Mesenchymal stem cell (in vitro differentiated cells and primary cell): ENCODE data around the gene KCND3.

ENCODE experiments used
- DNase-seq: peaks from one replicate; pipeline ENCODE4 v3.0.0-alpha.2; 2013
- H2AFZ ChIP-seq: one replicate; pipeline ENCODE4 v1.6.1; 2013; ENCODE audit warnings: low read depth, mild to moderate bottlenecking, control low read depth, inconsistent platforms, low read length, moderate library complexity
- H2AK5ac ChIP-seq: 2 replicates; pipeline ENCODE4 v1.6.1; 2013; ENCODE audit warnings: low read length, moderate library complexity, mild to moderate bottlenecking, inconsistent platforms; ENCODE audit not compliant: severe bottlenecking
- H2BK120ac ChIP-seq: one replicate; pipeline ENCODE4 v1.6.1; 2013; ENCODE audit warnings: low read depth, mild to moderate bottlenecking, inconsistent platforms, low read length, moderate library complexity
- H2BK12ac ChIP-seq, 2 experiments: one replicate each; pipeline ENCODE4 v1.6.1; 2013; ENCODE audit warnings: inconsistent platforms in 2 of 2, low read length in 2 of 2, mild to moderate bottlenecking in 2 of 2, moderate library complexity in 2 of 2, control low read depth in 1 of 2
- H2BK15ac ChIP-seq: one replicate; pipeline ENCODE4 v1.6.1; 2013; ENCODE audit warnings: mild to moderate bottlenecking, low read depth, inconsistent platforms; ENCODE audit not compliant: poor library complexity, severe bottlenecking
- H2BK5ac ChIP-seq: 2 replicates; pipeline ENCODE4 v1.6.1; 2013; ENCODE audit warnings: low read depth, mild to moderate bottlenecking, low read length, control low read depth, inconsistent platforms; ENCODE audit not compliant: poor library complexity, severe bottlenecking
- H3K14ac ChIP-seq, 2 experiments: one replicate each; pipeline ENCODE4 v1.6.1; 2013; ENCODE audit warnings: inconsistent platforms in 2 of 2, low read length in 2 of 2, control low read depth in 1 of 2, mild to moderate bottlenecking in 1 of 2, moderate library complexity in 1 of 2
- H3K18ac ChIP-seq, 2 experiments: one replicate each; pipeline ENCODE4 v1.6.1; 2013; ENCODE audit warnings: inconsistent platforms in 2 of 2, low read length in 2 of 2, control low read depth in 1 of 2, low read depth in 1 of 2, mild to moderate bottlenecking in 1 of 2
- H3K23ac ChIP-seq, 2 experiments: one replicate each; pipeline ENCODE4 v1.6.1; 2013; ENCODE audit warnings: inconsistent platforms in 2 of 2, low read length in 2 of 2, mild to moderate bottlenecking in 2 of 2, moderate library complexity in 2 of 2, control low read depth in 1 of 2
- H3K27ac ChIP-seq: 2 replicates; pipeline ENCODE4 v1.5.1; 2013; ENCODE audit warnings: mild to moderate bottlenecking, moderate library complexity, low read length, control low read depth, inconsistent platforms; ENCODE audit not compliant: poor library complexity, severe bottlenecking
- H3K27me3 ChIP-seq, 2 experiments: 2 replicates each; pipeline versions ENCODE4 v1.6.1 to v1.7.0; 2013; ENCODE audit warnings: low read length in 2 of 2, mild to moderate bottlenecking in 2 of 2, moderate library complexity in 2 of 2, control low read depth in 1 of 2, inconsistent platforms in 1 of 2; ENCODE audit not compliant: control insufficient read depth in 1 of 2, insufficient read depth in 1 of 2
- H3K36me3 ChIP-seq, 2 experiments: 2 replicates each; pipeline versions ENCODE4 v1.6.1 to v1.7.0; 2013; ENCODE audit warnings: low read length in 2 of 2, control low read depth in 1 of 2, inconsistent platforms in 1 of 2, low read depth in 1 of 2, mild to moderate bottlenecking in 1 of 2; ENCODE audit not compliant: insufficient read depth in 2 of 2, control insufficient read depth in 1 of 2
- H3K4ac ChIP-seq, 2 experiments: one replicate each; pipeline ENCODE4 v1.6.1; 2013; ENCODE audit warnings: inconsistent platforms in 2 of 2, low read length in 2 of 2, mild to moderate bottlenecking in 2 of 2, moderate library complexity in 2 of 2, control low read depth in 1 of 2, low read depth in 1 of 2
- H3K4me1 ChIP-seq: 2 replicates; pipeline ENCODE4 v1.6.1; 2013; ENCODE audit warnings: low read depth, low read length, control low read depth; ENCODE audit not compliant: control insufficient read depth, insufficient read depth
- H3K4me2 ChIP-seq: 2 replicates; pipeline ENCODE4 v1.6.1; 2013; ENCODE audit warnings: low read length, mild to moderate bottlenecking, inconsistent platforms; ENCODE audit not compliant: poor library complexity, severe bottlenecking
- H3K4me3 ChIP-seq, 2 experiments: 2 replicates each; pipeline versions ENCODE4 v1.5.1 to v1.7.0; 2013; ENCODE audit warnings: low read length in 2 of 2, mild to moderate bottlenecking in 2 of 2, control low read depth in 1 of 2, low read depth in 1 of 2; ENCODE audit not compliant: insufficient read depth in 1 of 2
- H3K79me1 ChIP-seq: replicated peaks from 2 replicates; pipeline ENCODE4 v1.6.1; 2013; ENCODE audit warnings: mild to moderate bottlenecking, control low read depth, low read length, inconsistent platforms; ENCODE audit not compliant: poor library complexity, severe bottlenecking
- H3K9ac ChIP-seq: 2 replicates; pipeline ENCODE4 v1.7.0; 2013; ENCODE audit warnings: mild to moderate bottlenecking, low read length, moderate library complexity
- H3K9me3 ChIP-seq: 2 replicates; pipeline ENCODE4 v1.7.0; 2013; ENCODE audit warnings: mild to moderate bottlenecking, low read length; ENCODE audit not compliant: control insufficient read depth
- H4K8ac ChIP-seq: one replicate; pipeline ENCODE4 v1.6.1; 2013; ENCODE audit warnings: inconsistent platforms, mild to moderate bottlenecking, low read length, moderate library complexity
- H4K91ac ChIP-seq: one replicate; pipeline ENCODE4 v1.6.1; 2013; ENCODE audit warnings: mild to moderate bottlenecking, low read length, inconsistent platforms
- WGBS: methylation state at CpG from one replicate; pipeline ENCODE4 v1.1.7; 2013; ENCODE audit warnings: mixed read lengths; 5-methylcytosine and 5-hydroxymethylcytosine counted together

The KCND3 gene

DNA sequence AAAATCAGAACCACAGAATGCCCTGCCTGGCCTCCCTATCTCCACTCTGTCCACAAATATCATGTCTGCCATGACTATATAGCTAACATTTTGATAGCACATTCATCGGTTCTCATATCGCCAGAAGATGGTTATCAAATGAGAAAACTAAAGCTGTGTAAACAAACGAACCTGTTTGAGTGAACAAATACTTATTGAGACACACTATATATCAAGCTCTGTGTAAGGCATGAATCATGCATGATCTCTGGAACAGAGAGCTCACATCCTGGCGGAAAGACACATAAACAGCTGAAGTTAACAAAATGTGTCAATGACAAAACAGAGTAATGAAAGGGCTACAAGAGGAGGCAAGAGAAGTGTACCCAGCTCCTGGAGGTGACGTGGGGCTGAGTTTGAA, 13.1 kb downstream of the KCND3 start:
- Histone ChIP-seq H2BK120ac (no peak overlapping the region), H4K8ac (no peak overlapping the region), H2AFZ (no peak overlapping the region), H2BK12ac (no peak overlapping the region), H4K91ac (no peak overlapping the region), H3K4me2 (no peak overlapping the region), H2BK5ac (no peak overlapping the region), H3K9me3 (no peaks in the 10 kb centered on the region), H3K4me3 (no peak overlapping the region), H2BK15ac (no peak overlapping the region), H3K36me3 (no peaks in the 10 kb centered on the region), H3K4me1 (no peaks in the 10 kb centered on the region), H3K9ac (no peak overlapping the region), H3K23ac (no peak overlapping the region), H3K27ac (no peak overlapping the region), H2AK5ac (no peak overlapping the region), H3K27me3 (peaks cover 0 to 47% of the 10 kb centered on the region in 2 experiments), H3K4ac (no peak overlapping the region), H3K14ac (no peak overlapping the region), H3K79me1 (no peaks in the 10 kb centered on the region), H3K18ac (no peak overlapping the region)
- DNase-seq, result no peak
- WGBS, result 53% methylated on average over 5 of the region's 5 CpGs

- WGBS, result 91% methylated on average over 2 of the region's 3 CpGs
- Histone ChIP-seq H3K9ac (no peak overlapping the region), H4K91ac (no peak overlapping the region), H3K14ac (no peak overlapping the region), H3K4me3 (no peak overlapping the region), H3K4ac (no peak overlapping the region), H2BK5ac (no peak overlapping the region), H3K4me1 (no peaks in the 10 kb centered on the region), H2BK15ac (no peak overlapping the region), H3K27ac (no peak overlapping the region), H3K23ac (no peak overlapping the region), H3K79me1 (no peaks in the 10 kb centered on the region), H2BK120ac (no peak overlapping the region), H3K9me3 (no peaks in the 10 kb centered on the region), H2BK12ac (no peak overlapping the region), H2AFZ (no peak overlapping the region), H2AK5ac (no peak overlapping the region), H4K8ac (no peak overlapping the region), H3K36me3 (no peaks in the 10 kb centered on the region), H3K18ac (no peak overlapping the region), H3K27me3 (peaks cover 0 to 52% of the 10 kb centered on the region in 2 experiments), H3K4me2 (no peak overlapping the region)
- no peak for DNase-seq
These were observed 16.2 kb downstream of the KCND3 start for GRCh38 chr1:111973150-111973790.

DNA sequence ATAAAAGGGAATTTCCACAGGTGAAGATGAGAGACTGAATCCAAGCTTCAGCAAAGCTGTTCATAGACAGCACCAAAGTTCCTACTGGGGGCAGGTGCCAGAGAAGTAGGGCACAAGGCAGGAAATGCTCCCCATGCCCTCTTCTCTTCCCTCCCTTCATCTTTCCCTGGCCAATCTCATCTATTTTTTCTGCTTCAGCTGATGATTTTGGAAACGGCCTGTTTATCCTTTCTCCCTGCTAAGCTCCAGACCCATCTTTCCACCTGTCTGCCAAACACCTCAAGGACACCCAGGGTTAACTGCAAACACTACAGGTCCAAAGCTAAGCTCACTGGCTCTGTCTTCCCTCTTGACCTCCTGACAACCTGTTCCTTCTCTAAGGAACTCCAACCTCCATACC, 18.1 kb downstream of the KCND3 start:
- Histone ChIP-seq H3K27ac (no peak overlapping the region), H3K79me1 (no peaks in the 10 kb centered on the region), H3K14ac (no peak overlapping the region), H4K8ac (no peak overlapping the region), H3K36me3 (no peaks in the 10 kb centered on the region), H3K4me1 (no peaks in the 10 kb centered on the region), H3K4ac (no peak overlapping the region), H3K4me2 (no peak overlapping the region), H2BK120ac (no peak overlapping the region), H2AK5ac (no peak overlapping the region), H3K4me3 (no peak overlapping the region), H3K23ac (no peak overlapping the region), H2AFZ (no peak overlapping the region), H2BK15ac (no peak overlapping the region), H3K9me3 (no peaks in the 10 kb centered on the region), H3K18ac (no peak overlapping the region), H3K9ac (no peak overlapping the region), H2BK5ac (no peak overlapping the region), H3K27me3 (peaks cover 0 to 50% of the 10 kb centered on the region in 2 experiments), H4K91ac (no peak overlapping the region), H2BK12ac (no peak overlapping the region)
- WGBS, result 54% methylated on average over 1 of the region's 1 CpG
- no peak for DNase-seq

DNA sequence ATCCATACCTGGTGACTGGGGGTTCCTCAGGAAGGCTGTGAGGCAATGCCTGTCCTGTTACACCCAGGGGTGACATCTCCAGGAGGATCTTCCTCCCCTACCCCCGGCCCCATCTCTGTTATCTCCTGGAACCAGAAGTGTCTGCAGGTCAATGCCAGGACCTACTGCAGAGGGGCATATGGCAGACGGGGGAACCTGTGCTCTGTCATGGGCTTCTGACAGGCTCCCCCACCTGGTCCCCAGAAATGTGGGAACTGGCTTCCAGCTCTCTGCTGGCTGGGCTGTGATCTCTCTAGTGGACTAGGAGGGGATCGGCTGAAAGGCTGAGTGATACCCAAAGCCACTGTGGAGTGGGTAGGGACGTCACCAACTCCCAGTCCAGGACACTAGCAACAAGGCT, 21.0 kb downstream of the KCND3 start:
- Histone ChIP-seq H4K8ac (no peak overlapping the region), H3K4me3 (no peak overlapping the region), H2AK5ac (no peak overlapping the region), H3K9me3 (no peaks in the 10 kb centered on the region), H4K91ac (no peak overlapping the region), H2BK5ac (no peak overlapping the region), H3K4me1 (no peaks in the 10 kb centered on the region), H3K4ac (no peak overlapping the region), H3K79me1 (no peaks in the 10 kb centered on the region), H3K4me2 (no peak overlapping the region), H3K27ac (no peak overlapping the region), H3K18ac (no peak overlapping the region), H2BK12ac (no peak overlapping the region), H2BK120ac (no peak overlapping the region), H3K9ac (no peak overlapping the region), H2BK15ac (no peak overlapping the region), H3K36me3 (no peaks in the 10 kb centered on the region), H3K23ac (peak overlapping the region in 1 of 2 experiments; percentile 83), H2AFZ (no peak overlapping the region), H3K27me3 (peaks cover 3 to 63% of the 10 kb centered on the region in 2 experiments), H3K14ac (no peak overlapping the region)
- no peak for DNase-seq
- 63% methylated on average over 3 of the region's 4 CpGs for WGBS
